ENCODE results near the gene UQCRQ.

UQCRQ gene

GRCh38 chr5:132837868-132838267, 28.6 kb upstream of the UQCRQ start:
- no peak for TF ChIP-seq TEAD4 (IDR thresholded peaks at IDR 0.05)
- TF ChIP-seq, protein P1, sequence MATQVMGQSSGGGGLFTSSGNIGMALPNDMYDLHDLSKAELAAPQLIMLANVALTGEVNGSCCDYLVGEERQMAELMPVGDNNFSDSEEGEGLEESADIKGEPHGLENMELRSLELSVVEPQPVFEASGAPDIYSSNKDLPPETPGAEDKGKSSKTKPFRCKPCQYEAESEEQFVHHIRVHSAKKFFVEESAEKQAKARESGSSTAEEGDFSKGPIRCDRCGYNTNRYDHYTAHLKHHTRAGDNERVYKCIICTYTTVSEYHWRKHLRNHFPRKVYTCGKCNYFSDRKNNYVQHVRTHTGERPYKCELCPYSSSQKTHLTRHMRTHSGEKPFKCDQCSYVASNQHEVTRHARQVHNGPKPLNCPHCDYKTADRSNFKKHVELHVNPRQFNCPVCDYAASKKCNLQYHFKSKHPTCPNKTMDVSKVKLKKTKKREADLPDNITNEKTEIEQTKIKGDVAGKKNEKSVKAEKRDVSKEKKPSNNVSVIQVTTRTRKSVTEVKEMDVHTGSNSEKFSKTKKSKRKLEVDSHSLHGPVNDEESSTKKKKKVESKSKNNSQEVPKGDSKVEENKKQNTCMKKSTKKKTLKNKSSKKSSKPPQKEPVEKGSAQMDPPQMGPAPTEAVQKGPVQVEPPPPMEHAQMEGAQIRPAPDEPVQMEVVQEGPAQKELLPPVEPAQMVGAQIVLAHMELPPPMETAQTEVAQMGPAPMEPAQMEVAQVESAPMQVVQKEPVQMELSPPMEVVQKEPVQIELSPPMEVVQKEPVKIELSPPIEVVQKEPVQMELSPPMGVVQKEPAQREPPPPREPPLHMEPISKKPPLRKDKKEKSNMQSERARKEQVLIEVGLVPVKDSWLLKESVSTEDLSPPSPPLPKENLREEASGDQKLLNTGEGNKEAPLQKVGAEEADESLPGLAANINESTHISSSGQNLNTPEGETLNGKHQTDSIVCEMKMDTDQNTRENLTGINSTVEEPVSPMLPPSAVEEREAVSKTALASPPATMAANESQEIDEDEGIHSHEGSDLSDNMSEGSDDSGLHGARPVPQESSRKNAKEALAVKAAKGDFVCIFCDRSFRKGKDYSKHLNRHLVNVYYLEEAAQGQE (IDR thresholded peaks at IDR 0.05; ENCODE audit: low read depth), result no peak
- no peak for TF ChIP-seq TCF12 (IDR thresholded peaks at IDR 0.05; ENCODE audit: low read depth)
- TF ChIP-seq FOXM1 (IDR thresholded peaks at IDR 0.05; ENCODE audit: borderline replicate concordance, low read depth), result no peak
- no peak for TF ChIP-seq TAF1 (IDR thresholded peaks at IDR 0.05; ENCODE audit: low read depth)
- no peak for TF ChIP-seq EP300 (IDR thresholded peaks at IDR 0.05; ENCODE audit: borderline replicate concordance)
- TF ChIP-seq EGR1 (IDR thresholded peaks at IDR 0.05), result no peak
- TF ChIP-seq CREB1 (IDR thresholded peaks at IDR 0.05; ENCODE audit: low read depth), result no peak
- no peak for TF ChIP-seq CEBPB (IDR thresholded peaks at IDR 0.05)
- no peak for TF ChIP-seq YY1 (IDR thresholded peaks at IDR 0.05; ENCODE audit: low read depth)
- TF ChIP-seq, protein P2, sequence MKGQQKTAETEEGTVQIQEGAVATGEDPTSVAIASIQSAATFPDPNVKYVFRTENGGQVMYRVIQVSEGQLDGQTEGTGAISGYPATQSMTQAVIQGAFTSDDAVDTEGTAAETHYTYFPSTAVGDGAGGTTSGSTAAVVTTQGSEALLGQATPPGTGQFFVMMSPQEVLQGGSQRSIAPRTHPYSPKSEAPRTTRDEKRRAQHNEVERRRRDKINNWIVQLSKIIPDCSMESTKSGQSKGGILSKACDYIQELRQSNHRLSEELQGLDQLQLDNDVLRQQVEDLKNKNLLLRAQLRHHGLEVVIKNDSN (IDR thresholded peaks at IDR 0.05), result no peak

GRCh38 chr5:132838516-132839282, 27.7 kb upstream of the UQCRQ start:
- TF ChIP-seq, protein P1 (IDR thresholded peaks at IDR 0.05; ENCODE audit: low read depth), result no peak
- TF ChIP-seq TAF1 (IDR thresholded peaks at IDR 0.05; ENCODE audit: low read depth), result no peak
- TF ChIP-seq FOXM1 (IDR thresholded peaks at IDR 0.05; ENCODE audit: borderline replicate concordance, low read depth), result no peak
- no peak for TF ChIP-seq NFIC (IDR thresholded peaks at IDR 0.05)
- TF ChIP-seq TCF12 (IDR thresholded peaks at IDR 0.05; ENCODE audit: low read depth), result no peak
- TF ChIP-seq ZBTB7A (IDR thresholded peaks at IDR 0.05; ENCODE audit: low read depth), result no peak
- no peak for TF ChIP-seq EGR1 (IDR thresholded peaks at IDR 0.05)
- no peak for TF ChIP-seq RAD21 (IDR thresholded peaks at IDR 0.05; ENCODE audit: low read depth)
- no peak for TF ChIP-seq EP300 (IDR thresholded peaks at IDR 0.05; ENCODE audit: borderline replicate concordance)
- TF ChIP-seq CREB1 (IDR thresholded peaks at IDR 0.05; ENCODE audit: low read depth), result no peak
- TF ChIP-seq CEBPB (IDR thresholded peaks at IDR 0.05), result no peak
- TF ChIP-seq, protein P2 (IDR thresholded peaks at IDR 0.05), result no peak
- TF ChIP-seq YY1 (IDR thresholded peaks at IDR 0.05; ENCODE audit: low read depth), result no peak
- TF ChIP-seq, protein P3, sequence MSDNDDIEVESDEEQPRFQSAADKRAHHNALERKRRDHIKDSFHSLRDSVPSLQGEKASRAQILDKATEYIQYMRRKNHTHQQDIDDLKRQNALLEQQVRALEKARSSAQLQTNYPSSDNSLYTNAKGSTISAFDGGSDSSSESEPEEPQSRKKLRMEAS (IDR thresholded peaks at IDR 0.05), result no peak
- TF ChIP-seq TEAD4 (IDR thresholded peaks at IDR 0.05), result no peak

- TF ChIP-seq FOXM1 (IDR thresholded peaks at IDR 0.05; ENCODE audit: borderline replicate concordance, low read depth) (no peak), TEAD4 (IDR thresholded peaks at IDR 0.05) (no peak), TCF12 (IDR thresholded peaks at IDR 0.05; ENCODE audit: low read depth) (no peak), CREB1 (IDR thresholded peaks at IDR 0.05; ENCODE audit: low read depth) (no peak), TAF1 (IDR thresholded peaks at IDR 0.05; ENCODE audit: low read depth) (no peak), RAD21 (IDR thresholded peaks at IDR 0.05; ENCODE audit: low read depth) (no peak), NFIC (IDR thresholded peaks at IDR 0.05) (no peak), CEBPB (IDR thresholded peaks at IDR 0.05) (no peak), YY1 (IDR thresholded peaks at IDR 0.05; ENCODE audit: low read depth) (no peak), EP300 (IDR thresholded peaks at IDR 0.05; ENCODE audit: borderline replicate concordance) (no peak)
- TF ChIP-seq, protein P2 (IDR thresholded peaks at IDR 0.05), result no peak
- TF ChIP-seq, protein P3 (IDR thresholded peaks at IDR 0.05), result no peak
- TF ChIP-seq, protein P1 (IDR thresholded peaks at IDR 0.05; ENCODE audit: low read depth), result no peak
These were observed 26.8 kb upstream of the UQCRQ start for GRCh38 chr5:132839426-132840301.
